ENCODE data around the gene HNRNPAB.
A peak's percentile ranks its signal among the peaks of the same experiment; 100 is the strongest.

Gene HNRNPAB

GRCh38 chr5:178163772-178164735, 40.3 kb upstream of the HNRNPAB start:
- 11% methylated on average over 33 of the region's 33 CpGs for WGBS
- peaks cover 18 to 51% of the 10 kb centered on the region in 2 experiments for H3K27me3 ChIP-seq (ENCODE audit: control insufficient read depth in 1 of 2, insufficient read depth in 1 of 2, low read length in 2 of 2)
- no peaks in the 10 kb centered on the region for H3K36me3 ChIP-seq (ENCODE audit: control insufficient read depth in 1 of 2, insufficient read depth in 2 of 2, low read depth in 1 of 2, low read length in 2 of 2)
- H3K4me2 ChIP-seq (ENCODE audit: low read length, poor library complexity, severe bottlenecking) = peak overlapping the region; percentile 73
- H2BK5ac ChIP-seq (ENCODE audit: low read depth, low read length, poor library complexity, severe bottlenecking) = no peak overlapping the region
- H4K91ac ChIP-seq (ENCODE audit: low read length) = no peak overlapping the region
- H2BK120ac ChIP-seq (ENCODE audit: low read depth, low read length) = no peak overlapping the region
- peak overlapping the region; percentile 48 for H4K8ac ChIP-seq (ENCODE audit: low read length)
- H3K9ac ChIP-seq (ENCODE audit: low read length) = peak overlapping the region; percentile 31
- peak overlapping the region in 1 of 2 experiments; percentile 48 for H3K18ac ChIP-seq (ENCODE audit: low read depth in 1 of 2, low read length in 2 of 2)
- H3K4me1 ChIP-seq (ENCODE audit: control insufficient read depth, insufficient read depth, low read depth, low read length) = peaks cover 8% of the 10 kb centered on the region
- no peak overlapping the region for H2BK15ac ChIP-seq (ENCODE audit: low read depth, poor library complexity, severe bottlenecking)
- H2AFZ ChIP-seq (ENCODE audit: low read depth, low read length) = peak overlapping the region; percentile 75
- H3K27ac ChIP-seq (ENCODE audit: low read length, poor library complexity, severe bottlenecking) = no peak overlapping the region
- no peak overlapping the region for H3K4ac ChIP-seq (ENCODE audit: low read depth in 1 of 2, low read length in 2 of 2)
- no peak overlapping the region for H3K23ac ChIP-seq (ENCODE audit: low read length in 2 of 2)
- peak; percentile 69 for DNase-seq
- H3K9me3 ChIP-seq (ENCODE audit: control insufficient read depth, low read length) = no peaks in the 10 kb centered on the region
- no peaks in the 10 kb centered on the region for H3K79me1 ChIP-seq (replicated peaks; ENCODE audit: low read length, poor library complexity, severe bottlenecking)
- H2BK12ac ChIP-seq (ENCODE audit: low read length in 2 of 2) = no peak overlapping the region
- no peak overlapping the region for H2AK5ac ChIP-seq (ENCODE audit: low read length, severe bottlenecking)
- peak overlapping the region in 1 of 2 experiments; percentile 53 for H3K14ac ChIP-seq (ENCODE audit: low read length in 2 of 2)
- H3K4me3 ChIP-seq (ENCODE audit: insufficient read depth in 1 of 2, low read depth in 1 of 2, low read length in 2 of 2) = peak overlapping the region; percentile 29 to 64

GRCh38 chr5:178165581-178165980, 38.8 kb upstream of the HNRNPAB start:
- Histone ChIP-seq H4K8ac (ENCODE audit: low read length) (no peak overlapping the region), H3K23ac (ENCODE audit: low read length in 2 of 2) (no peak overlapping the region), H3K4ac (ENCODE audit: low read depth in 1 of 2, low read length in 2 of 2) (no peak overlapping the region), H3K4me3 (ENCODE audit: insufficient read depth in 1 of 2, low read depth in 1 of 2, low read length in 2 of 2) (peak overlapping the region in 1 of 2 experiments; percentile 35), H4K91ac (ENCODE audit: low read length) (no peak overlapping the region), H3K18ac (ENCODE audit: low read depth in 1 of 2, low read length in 2 of 2) (no peak overlapping the region), H2AK5ac (ENCODE audit: low read length, severe bottlenecking) (no peak overlapping the region), H3K4me2 (ENCODE audit: low read length, poor library complexity, severe bottlenecking) (no peak overlapping the region), H3K14ac (ENCODE audit: low read length in 2 of 2) (no peak overlapping the region), H2AFZ (ENCODE audit: low read depth, low read length) (no peak overlapping the region), H3K4me1 (ENCODE audit: control insufficient read depth, insufficient read depth, low read depth, low read length) (peaks cover 8% of the 10 kb centered on the region), H2BK5ac (ENCODE audit: low read depth, low read length, poor library complexity, severe bottlenecking) (no peak overlapping the region), H2BK15ac (ENCODE audit: low read depth, poor library complexity, severe bottlenecking) (no peak overlapping the region), H2BK120ac (ENCODE audit: low read depth, low read length) (no peak overlapping the region), H3K9me3 (ENCODE audit: control insufficient read depth, low read length) (no peaks in the 10 kb centered on the region), H3K27ac (ENCODE audit: low read length, poor library complexity, severe bottlenecking) (no peak overlapping the region), H3K79me1 (replicated peaks; ENCODE audit: low read length, poor library complexity, severe bottlenecking) (no peaks in the 10 kb centered on the region), H3K36me3 (ENCODE audit: control insufficient read depth in 1 of 2, insufficient read depth in 2 of 2, low read depth in 1 of 2, low read length in 2 of 2) (no peaks in the 10 kb centered on the region), H3K27me3 (ENCODE audit: control insufficient read depth in 1 of 2, insufficient read depth in 1 of 2, low read length in 2 of 2) (peaks cover 25 to 52% of the 10 kb centered on the region in 2 experiments), H3K9ac (ENCODE audit: low read length) (no peak overlapping the region), H2BK12ac (ENCODE audit: low read length in 2 of 2) (peak overlapping the region in 1 of 2 experiments; percentile 19)
- 96% methylated on average over 38 of the region's 38 CpGs for WGBS
- DNase-seq = no peak

DNA sequence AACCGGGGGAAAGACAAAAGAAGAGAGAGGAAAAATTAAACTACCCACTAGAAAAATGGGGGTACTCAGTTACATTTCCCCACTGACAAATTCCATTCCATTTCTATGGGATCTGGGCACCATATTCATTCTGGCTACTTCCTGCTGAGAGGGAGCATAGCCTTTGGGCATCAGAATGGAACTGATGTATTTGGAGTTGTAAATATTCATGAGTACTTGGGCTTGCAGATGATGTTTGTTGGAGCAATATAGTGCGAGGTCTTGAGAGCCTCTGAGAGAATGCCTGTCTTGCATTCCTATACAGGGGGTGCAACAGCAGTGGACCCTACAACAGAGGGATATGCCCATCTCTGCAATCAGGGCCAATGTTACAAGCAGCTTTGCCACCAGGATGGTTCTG, 33.9 kb upstream of the HNRNPAB start:
- Histone ChIP-seq H3K27me3 (ENCODE audit: control insufficient read depth in 1 of 2, insufficient read depth in 1 of 2, low read length in 2 of 2) (peaks cover 16 to 30% of the 10 kb centered on the region in 2 experiments), H3K79me1 (replicated peaks; ENCODE audit: low read length, poor library complexity, severe bottlenecking) (no peaks in the 10 kb centered on the region), H3K23ac (ENCODE audit: low read length in 2 of 2) (no peak overlapping the region), H3K36me3 (ENCODE audit: control insufficient read depth in 1 of 2, insufficient read depth in 2 of 2, low read depth in 1 of 2, low read length in 2 of 2) (no peaks in the 10 kb centered on the region), H3K4ac (ENCODE audit: low read depth in 1 of 2, low read length in 2 of 2) (no peak overlapping the region), H3K27ac (ENCODE audit: low read length, poor library complexity, severe bottlenecking) (no peak overlapping the region), H3K4me3 (ENCODE audit: insufficient read depth in 1 of 2, low read depth in 1 of 2, low read length in 2 of 2) (no peak overlapping the region), H2AFZ (ENCODE audit: low read depth, low read length) (no peak overlapping the region), H3K14ac (ENCODE audit: low read length in 2 of 2) (no peak overlapping the region), H3K9me3 (ENCODE audit: control insufficient read depth, low read length) (no peaks in the 10 kb centered on the region), H2AK5ac (ENCODE audit: low read length, severe bottlenecking) (no peak overlapping the region), H3K9ac (ENCODE audit: low read length) (no peak overlapping the region), H3K4me1 (ENCODE audit: control insufficient read depth, insufficient read depth, low read depth, low read length) (no peaks in the 10 kb centered on the region), H3K18ac (ENCODE audit: low read depth in 1 of 2, low read length in 2 of 2) (no peak overlapping the region), H3K4me2 (ENCODE audit: low read length, poor library complexity, severe bottlenecking) (no peak overlapping the region), H4K91ac (ENCODE audit: low read length) (no peak overlapping the region), H2BK120ac (ENCODE audit: low read depth, low read length) (no peak overlapping the region), H4K8ac (ENCODE audit: low read length) (no peak overlapping the region), H2BK5ac (ENCODE audit: low read depth, low read length, poor library complexity, severe bottlenecking) (no peak overlapping the region), H2BK15ac (ENCODE audit: low read depth, poor library complexity, severe bottlenecking) (no peak overlapping the region), H2BK12ac (ENCODE audit: low read length in 2 of 2) (no peak overlapping the region)
- no peak for DNase-seq
- 87% methylated on average over 1 of the region's 2 CpGs for WGBS

DNA sequence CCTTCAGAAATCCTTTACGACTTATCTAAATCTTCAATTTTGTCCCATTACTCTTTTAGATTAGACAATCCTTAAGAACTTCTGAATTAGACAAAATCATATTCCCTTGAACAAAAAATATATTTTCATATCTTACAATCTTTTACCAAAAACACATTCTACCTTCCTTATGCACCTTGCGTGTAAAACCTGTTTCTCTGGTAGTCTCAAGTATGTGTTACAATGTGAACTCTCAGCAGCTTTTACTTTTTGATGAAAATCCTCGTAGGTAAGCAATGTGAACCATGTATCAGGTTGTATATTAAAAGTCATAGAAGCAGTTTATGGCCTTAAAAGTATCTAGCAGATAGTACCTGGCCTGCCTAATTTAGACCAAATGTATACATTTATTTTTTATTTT, 29.9 kb upstream of the HNRNPAB start:
- H2AK5ac ChIP-seq (ENCODE audit: low read length, severe bottlenecking) = no peak overlapping the region
- H2BK5ac ChIP-seq (ENCODE audit: low read depth, low read length, poor library complexity, severe bottlenecking) = no peak overlapping the region
- no peak overlapping the region for H3K27ac ChIP-seq (ENCODE audit: low read length, poor library complexity, severe bottlenecking)
- no peak overlapping the region for H3K9ac ChIP-seq (ENCODE audit: low read length)
- no peaks in the 10 kb centered on the region for H3K4me1 ChIP-seq (ENCODE audit: control insufficient read depth, insufficient read depth, low read depth, low read length)
- H3K14ac ChIP-seq (ENCODE audit: low read length in 2 of 2) = no peak overlapping the region
- no peaks in the 10 kb centered on the region for H3K36me3 ChIP-seq (ENCODE audit: control insufficient read depth in 1 of 2, insufficient read depth in 2 of 2, low read depth in 1 of 2, low read length in 2 of 2)
- H2BK15ac ChIP-seq (ENCODE audit: low read depth, poor library complexity, severe bottlenecking) = no peak overlapping the region
- H3K23ac ChIP-seq (ENCODE audit: low read length in 2 of 2) = no peak overlapping the region
- H3K79me1 ChIP-seq (replicated peaks; ENCODE audit: low read length, poor library complexity, severe bottlenecking) = no peaks in the 10 kb centered on the region
- no peak for DNase-seq
- no peak overlapping the region for H4K8ac ChIP-seq (ENCODE audit: low read length)
- no peak overlapping the region for H2AFZ ChIP-seq (ENCODE audit: low read depth, low read length)
- H4K91ac ChIP-seq (ENCODE audit: low read length) = no peak overlapping the region
- no peak overlapping the region for H3K4me3 ChIP-seq (ENCODE audit: insufficient read depth in 1 of 2, low read depth in 1 of 2, low read length in 2 of 2)
- peaks cover 10 to 12% of the 10 kb centered on the region in 2 experiments for H3K27me3 ChIP-seq (ENCODE audit: control insufficient read depth in 1 of 2, insufficient read depth in 1 of 2, low read length in 2 of 2)
- no peak overlapping the region for H3K18ac ChIP-seq (ENCODE audit: low read depth in 1 of 2, low read length in 2 of 2)
- H2BK120ac ChIP-seq (ENCODE audit: low read depth, low read length) = no peak overlapping the region
- peaks cover 2% of the 10 kb centered on the region for H3K9me3 ChIP-seq (ENCODE audit: control insufficient read depth, low read length)
- no peak overlapping the region for H2BK12ac ChIP-seq (ENCODE audit: low read length in 2 of 2)
- H3K4me2 ChIP-seq (ENCODE audit: low read length, poor library complexity, severe bottlenecking) = no peak overlapping the region
- H3K4ac ChIP-seq (ENCODE audit: low read depth in 1 of 2, low read length in 2 of 2) = no peak overlapping the region
- 91% methylated on average over 1 of the region's 3 CpGs for WGBS

All from mesenchymal stem cell (in vitro differentiated cells and primary cell).